ENCODE results near the gene SLCO6A1. TPM values are rescaled to one million over a fixed set of nuclear protein-coding genes. Genes with fewer than 3 reads are reported as not detected.

SLCO6A1 gene
- total RNA-seq, 1 donor from 2014 or later = not detected

DNA sequence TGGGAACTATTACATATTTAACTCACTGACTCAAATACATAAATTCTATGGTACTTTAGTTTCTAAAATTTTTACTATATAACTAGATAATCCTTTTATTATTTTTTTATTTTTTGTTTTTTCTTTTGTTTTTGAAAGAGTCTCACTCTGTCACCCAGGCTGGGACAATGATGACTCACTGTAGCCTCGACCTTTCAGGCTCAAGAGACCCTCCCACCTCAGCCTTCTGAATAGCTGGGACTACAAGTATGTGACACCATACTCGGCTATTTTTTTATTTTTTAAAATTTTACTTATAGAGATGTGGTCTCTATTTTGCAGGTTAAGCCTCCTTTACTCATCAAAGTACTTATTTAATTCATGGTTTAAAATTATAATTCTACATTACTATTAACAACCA is 110.6 kb downstream of the SLCO6A1 start:
- no peak overlapping the region for H3K4me3 ChIP-seq (ENCODE audit: low read depth, low read length)
- no peak for DNase-seq (ENCODE audit: low read depth)
- TF ChIP-seq, protein P1, sequence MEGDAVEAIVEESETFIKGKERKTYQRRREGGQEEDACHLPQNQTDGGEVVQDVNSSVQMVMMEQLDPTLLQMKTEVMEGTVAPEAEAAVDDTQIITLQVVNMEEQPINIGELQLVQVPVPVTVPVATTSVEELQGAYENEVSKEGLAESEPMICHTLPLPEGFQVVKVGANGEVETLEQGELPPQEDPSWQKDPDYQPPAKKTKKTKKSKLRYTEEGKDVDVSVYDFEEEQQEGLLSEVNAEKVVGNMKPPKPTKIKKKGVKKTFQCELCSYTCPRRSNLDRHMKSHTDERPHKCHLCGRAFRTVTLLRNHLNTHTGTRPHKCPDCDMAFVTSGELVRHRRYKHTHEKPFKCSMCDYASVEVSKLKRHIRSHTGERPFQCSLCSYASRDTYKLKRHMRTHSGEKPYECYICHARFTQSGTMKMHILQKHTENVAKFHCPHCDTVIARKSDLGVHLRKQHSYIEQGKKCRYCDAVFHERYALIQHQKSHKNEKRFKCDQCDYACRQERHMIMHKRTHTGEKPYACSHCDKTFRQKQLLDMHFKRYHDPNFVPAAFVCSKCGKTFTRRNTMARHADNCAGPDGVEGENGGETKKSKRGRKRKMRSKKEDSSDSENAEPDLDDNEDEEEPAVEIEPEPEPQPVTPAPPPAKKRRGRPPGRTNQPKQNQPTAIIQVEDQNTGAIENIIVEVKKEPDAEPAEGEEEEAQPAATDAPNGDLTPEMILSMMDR (conservative IDR thresholded peaks at IDR 0.05; ENCODE audit: low read depth, low read length) = no peak

DNA sequence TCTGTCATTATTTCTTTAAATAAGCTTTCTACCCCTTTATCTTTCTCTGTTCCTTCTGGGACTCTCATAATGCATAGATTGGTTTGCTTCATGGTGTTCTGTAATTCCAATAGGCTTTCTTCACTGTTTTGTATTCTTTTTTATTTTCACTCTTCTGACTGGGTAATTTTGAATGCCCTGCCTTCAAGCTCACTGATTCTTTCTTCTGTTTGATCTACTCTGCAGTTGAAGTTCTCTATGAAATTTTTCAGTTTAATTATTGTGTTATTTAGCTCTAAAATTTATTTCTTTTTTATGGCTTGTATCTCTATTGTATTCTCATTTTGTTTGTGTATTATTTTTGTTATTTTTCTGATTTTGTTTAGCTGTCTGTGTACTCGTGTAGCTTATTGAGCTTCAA is 113.4 kb downstream of the SLCO6A1 start:
- no peak overlapping the region for H3K4me3 ChIP-seq (ENCODE audit: low read depth, low read length)
- TF ChIP-seq, protein P1 (conservative IDR thresholded peaks at IDR 0.05; ENCODE audit: low read depth, low read length) = no peak
- DNase-seq (ENCODE audit: low read depth) = no peak

DNA sequence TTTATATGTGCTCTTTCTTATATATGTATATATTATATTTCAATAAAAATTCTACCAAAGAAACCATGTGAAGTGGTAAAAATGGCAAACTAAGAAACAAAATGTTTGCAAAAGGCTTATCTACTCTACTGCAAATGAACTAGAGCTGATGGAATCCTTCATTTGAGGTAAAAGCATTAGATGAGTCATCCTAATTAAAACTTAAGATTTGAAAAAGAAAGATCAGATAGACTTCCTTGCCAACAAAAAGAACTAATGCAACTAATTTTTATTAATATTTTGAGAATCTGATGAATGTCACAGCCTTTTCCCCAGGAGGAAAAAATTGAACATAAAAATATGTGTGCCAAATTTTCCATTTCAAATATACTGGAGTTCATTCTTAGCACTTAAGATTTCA is 118.6 kb downstream of the SLCO6A1 start:
- no peak for DNase-seq (ENCODE audit: low read depth)
- TF ChIP-seq, protein P1 (conservative IDR thresholded peaks at IDR 0.05; ENCODE audit: low read depth, low read length) = no peak

GRCh38 chr5:102375876-102376275 is 122.9 kb downstream of the SLCO6A1 start:
- H3K4me3 ChIP-seq (ENCODE audit: low read depth, low read length) = no peak overlapping the region
- DNase-seq (ENCODE audit: low read depth) = no peak
- TF ChIP-seq, protein P1 (conservative IDR thresholded peaks at IDR 0.05; ENCODE audit: low read depth, low read length) = no peak

More for the DNA sequence above, 118.6 kb downstream of the SLCO6A1 start:
- no peak overlapping the region for H3K4me3 ChIP-seq (ENCODE audit: low read depth, low read length)

- TF ChIP-seq, protein P1 (conservative IDR thresholded peaks at IDR 0.05; ENCODE audit: low read depth, low read length) = no peak
- DNase-seq (ENCODE audit: low read depth) = no peak
- no peak overlapping the region for H3K4me3 ChIP-seq (ENCODE audit: low read depth, low read length)
Measured at GRCh38 chr5:102375272-102375671, 123.5 kb downstream of the SLCO6A1 start.

DNA sequence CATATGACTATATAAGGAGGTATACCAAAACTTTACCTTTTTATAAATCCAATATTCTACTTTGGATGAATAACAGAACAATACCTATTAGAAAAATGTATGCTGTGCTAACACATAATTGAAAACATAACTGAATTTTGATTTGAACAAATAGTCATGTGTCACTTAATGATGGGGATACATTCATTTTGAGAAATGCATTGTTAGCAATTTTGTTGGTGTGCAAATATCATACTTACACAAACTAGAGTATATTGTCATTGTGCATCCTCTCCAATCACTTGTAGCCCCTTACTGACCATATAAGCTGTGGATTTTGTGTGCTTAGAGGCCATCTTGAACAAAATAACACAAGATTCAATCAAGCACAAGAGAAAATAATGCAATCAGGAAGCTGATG is 130.4 kb downstream of the SLCO6A1 start:
- TF ChIP-seq, protein P1 (conservative IDR thresholded peaks at IDR 0.05; ENCODE audit: low read depth, low read length) = no peak
- no peak overlapping the region for H3K4me3 ChIP-seq (ENCODE audit: low read depth, low read length)
- no peak for DNase-seq (ENCODE audit: low read depth)

- TF ChIP-seq, protein P1 (conservative IDR thresholded peaks at IDR 0.05; ENCODE audit: low read depth, low read length) = no peak
- no peak overlapping the region for H3K4me3 ChIP-seq (ENCODE audit: low read depth, low read length)
- DNase-seq (ENCODE audit: low read depth) = no peak
Measured at GRCh38 chr5:102341681-102342288, 157.0 kb downstream of the SLCO6A1 start.
